ENCODE measurements around the gene BARD1. TPM values are rescaled to one million over a fixed set of nuclear protein-coding genes. Genes with fewer than 3 reads are reported as not detected.

BARD1 gene
- total RNA-seq, 4 donors from 2014 or later: 14.9 to 24.1 (median 19.6) TPM

- Histone ChIP-seq H3K4me1 (no peaks in the 10 kb centered on the region), H3K4me3 (no peak overlapping the region), H3K27me3 (no peaks in the 10 kb centered on the region), H3K27ac (replicated peaks in 1 of 4) (no peak overlapping the region), H3K36me3 (no peaks in the 10 kb centered on the region), H3K9me3 (no peaks in the 10 kb centered on the region)
- 0% methylated on average over 1 of the region's 1 CpG for WGBS
- DNase-seq (ENCODE audit: extremely low spot score): no peak
- intact Hi-C loops (cut with DNase I): no loop called here
- TF ChIP-seq CTCF (IDR thresholded peaks at IDR 0.05) (no peak), POLR2AphosphoS5 (IDR thresholded peaks at IDR 0.05) (no peak), EP300 (IDR thresholded peaks at IDR 0.05) (no peak), POLR2A (IDR thresholded peaks at IDR 0.05; ENCODE audit: low read depth) (no peak)
Observed at GRCh38 chr2:214715025-214715424, 94.5 kb downstream of the BARD1 start.

DNA sequence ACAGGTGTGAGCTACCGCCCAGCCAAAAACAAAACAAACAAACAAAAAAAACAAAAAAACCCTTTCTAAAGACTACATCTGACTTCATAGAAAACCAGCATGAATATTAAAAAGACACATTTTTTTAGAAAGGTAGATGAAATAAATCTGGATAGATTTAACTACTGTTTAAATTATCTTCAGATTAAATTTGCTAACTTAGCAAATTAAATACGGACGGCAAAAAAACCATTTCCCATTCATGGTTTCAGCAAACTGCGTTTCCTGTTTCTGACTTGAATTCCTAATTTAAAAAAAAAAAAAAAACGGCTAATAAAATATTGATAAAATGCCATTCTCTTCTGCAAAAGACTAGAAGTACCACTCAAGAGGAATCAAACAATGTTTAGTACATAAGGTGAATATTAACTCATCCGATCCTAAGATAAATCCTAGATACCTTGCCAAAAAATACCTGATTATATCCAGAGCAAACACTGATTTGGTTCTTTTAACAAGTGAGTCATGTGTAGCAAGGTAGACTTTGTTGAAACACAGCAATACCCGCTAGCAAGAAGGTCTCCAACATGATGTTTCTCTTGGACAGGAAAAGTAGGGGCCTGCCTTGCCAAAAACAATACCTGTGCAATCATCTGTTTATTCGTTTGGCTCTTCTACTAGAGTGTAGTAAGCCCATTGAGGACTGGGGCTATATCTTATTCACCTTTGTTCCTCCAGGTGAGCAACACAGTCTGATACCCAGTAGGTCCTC, 96.2 kb downstream of the BARD1 start:
- no peaks in the 10 kb centered on the region for H3K36me3 ChIP-seq
- H3K9me3 ChIP-seq: no peaks in the 10 kb centered on the region
- no peaks in the 10 kb centered on the region for H3K4me1 ChIP-seq
- TF ChIP-seq EP300 (IDR thresholded peaks at IDR 0.05) (no peak), POLR2A (IDR thresholded peaks at IDR 0.05; ENCODE audit: low read depth) (no peak), POLR2AphosphoS5 (IDR thresholded peaks at IDR 0.05) (no peak), CTCF (IDR thresholded peaks at IDR 0.05) (no peak)
- WGBS: 77% methylated on average over 8 of the region's 8 CpGs
- no peak for DNase-seq (ENCODE audit: extremely low spot score)
- no peak overlapping the region for H3K4me3 ChIP-seq
- no peaks in the 10 kb centered on the region for H3K27me3 ChIP-seq
- no peak overlapping the region for H3K27ac ChIP-seq (replicated peaks in 1 of 4)
- intact Hi-C loops (cut with DNase I): no loop called here

GRCh38 chr2:214710729-214711128, 98.8 kb downstream of the BARD1 start:
- H3K27ac ChIP-seq (replicated peaks in 1 of 4): no peak overlapping the region
- no peaks in the 10 kb centered on the region for H3K27me3 ChIP-seq
- no peaks in the 10 kb centered on the region for H3K9me3 ChIP-seq
- DNase-seq (ENCODE audit: extremely low spot score): no peak
- intact Hi-C loops (cut with DNase I): no loop called here
- H3K4me3 ChIP-seq: no peak overlapping the region
- H3K36me3 ChIP-seq: no peaks in the 10 kb centered on the region
- H3K4me1 ChIP-seq: no peaks in the 10 kb centered on the region
- WGBS: 98% methylated on average over 2 of the region's 2 CpGs
- no peak for TF ChIP-seq EP300 (IDR thresholded peaks at IDR 0.05)
- TF ChIP-seq POLR2AphosphoS5 (IDR thresholded peaks at IDR 0.05): no peak
- TF ChIP-seq CTCF (IDR thresholded peaks at IDR 0.05): no peak

DNA sequence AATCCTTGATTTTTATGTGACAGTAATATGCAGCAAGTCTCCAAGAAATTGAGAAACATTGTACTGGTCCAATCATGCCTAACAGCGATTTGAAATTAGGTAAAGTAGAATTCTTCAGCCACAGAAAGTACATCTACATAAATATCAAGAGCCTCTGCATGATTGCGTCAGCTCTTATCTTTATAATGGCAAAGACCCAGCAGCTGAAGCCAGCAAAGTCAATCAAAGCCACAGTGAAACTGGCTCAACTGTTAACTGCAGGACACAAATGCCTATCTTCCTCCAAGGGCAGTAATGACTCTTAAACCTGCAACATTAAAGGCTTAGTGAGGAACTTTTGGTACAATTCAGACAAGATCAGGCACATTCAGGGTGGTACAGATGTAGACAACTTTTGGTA, 102.5 kb downstream of the BARD1 start:
- TF ChIP-seq POLR2A (IDR thresholded peaks at IDR 0.05; ENCODE audit: low read depth): no peak
- no peak for TF ChIP-seq EP300 (IDR thresholded peaks at IDR 0.05)
- no peak for TF ChIP-seq CTCF (IDR thresholded peaks at IDR 0.05)
- TF ChIP-seq POLR2AphosphoS5 (IDR thresholded peaks at IDR 0.05): no peak
- DNase-seq (ENCODE audit: extremely low spot score): no peak
- 80% methylated on average over 2 of the region's 2 CpGs for WGBS

DNA sequence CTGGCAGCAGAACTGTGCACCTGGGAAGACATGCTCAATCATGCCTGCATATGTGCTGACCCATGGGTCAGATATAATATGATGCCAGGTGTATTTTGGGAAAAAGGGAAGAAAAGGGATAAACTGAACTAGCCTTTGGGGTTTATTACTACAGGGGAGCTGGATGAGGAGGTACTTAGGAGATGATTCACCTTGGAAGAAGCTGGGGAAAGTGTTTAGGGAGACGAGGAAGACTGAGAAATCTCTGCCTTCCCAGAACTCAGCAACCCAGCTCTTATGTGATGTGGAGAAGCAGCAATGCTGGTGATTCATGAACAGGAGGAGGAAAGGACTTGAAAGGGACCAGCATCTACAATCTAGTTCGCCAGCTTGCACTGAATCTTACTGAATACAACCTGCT, 110.2 kb downstream of the BARD1 start:
- WGBS: 42% methylated on average over 2 of the region's 2 CpGs
- Histone ChIP-seq H3K4me1 (no peaks in the 10 kb centered on the region), H3K27ac (replicated peaks in 1 of 4) (no peak overlapping the region), H3K9me3 (peaks cover 0 to 11% (median 3%) of the 10 kb centered on the region in 4 donors), H3K27me3 (no peaks in the 10 kb centered on the region), H3K36me3 (no peaks in the 10 kb centered on the region), H3K4me3 (no peak overlapping the region)
- TF ChIP-seq POLR2AphosphoS5 (IDR thresholded peaks at IDR 0.05): no peak
- no peak for DNase-seq (ENCODE audit: extremely low spot score)
- intact Hi-C loops (cut with DNase I): no loop called here

More for the DNA sequence above, 102.5 kb downstream of the BARD1 start:
- intact Hi-C loops (cut with DNase I): no loop called here
- Histone ChIP-seq H3K9me3 (no peaks in the 10 kb centered on the region), H3K4me1 (no peaks in the 10 kb centered on the region), H3K27me3 (no peaks in the 10 kb centered on the region), H3K4me3 (no peak overlapping the region), H3K27ac (replicated peaks in 1 of 4) (no peak overlapping the region), H3K36me3 (no peaks in the 10 kb centered on the region)
